Fibroblast of skin of left quadriceps (primary cell): ENCODE measurements around the gene CFAP99.

Source experiments
- DNase-seq, 2 experiments: peaks; one replicate each; pipeline ENCODE4 v3.0.0-alpha.2; 2013; ENCODE audit warnings: low read depth in 2 of 2

CFAP99 gene

GRCh38 chr4:2411786-2412510 is 6.8 kb upstream of the CFAP99 start:
- no peak for DNase-seq

GRCh38 chr4:2412534-2412884 is 6.2 kb upstream of the CFAP99 start:
- no peak for DNase-seq

GRCh38 chr4:2412885-2413716 is 5.7 kb upstream of the CFAP99 start:
- DNase-seq = peak; percentile 36 to 40

- DNase-seq = no peak
These were observed 4.7 kb upstream of the CFAP99 start for GRCh38 chr4:2413821-2414610.

GRCh38 chr4:2415213-2415612 is 3.5 kb upstream of the CFAP99 start:
- DNase-seq = no peak

- no peak for DNase-seq
These were observed 2.7 kb upstream of the CFAP99 start for GRCh38 chr4:2415881-2416563.

- DNase-seq = no peak
These were observed 2.1 kb upstream of the CFAP99 start for GRCh38 chr4:2416564-2417225.

- DNase-seq = no peak
These were observed 1.5 kb upstream of the CFAP99 start for GRCh38 chr4:2417226-2417764.

- DNase-seq = no peak
These were observed 748 bp upstream of the CFAP99 start, which contains the start of gene ZFYVE28 for GRCh38 chr4:2417765-2418649. Gene ZFYVE28, minus strand, starts transcription at chr4:2418645. Its CDS starts 322 bp downstream, at chr4:2418323.

GRCh38 chr4:2419814-2420213 is 1.1 kb downstream of the CFAP99 start:
- no peak for DNase-seq

- DNase-seq = no peak
These were observed 3.2 kb downstream of the CFAP99 start for GRCh38 chr4:2421928-2422327.

- DNase-seq = no peak
These were observed 4.3 kb downstream of the CFAP99 start for GRCh38 chr4:2423066-2423465.

GRCh38 chr4:2423695-2424094 is 4.9 kb downstream of the CFAP99 start:
- no peak for DNase-seq

- DNase-seq = no peak
These were observed 5.8 kb downstream of the CFAP99 start for GRCh38 chr4:2424581-2424980.

- DNase-seq = no peak
These were observed 6.8 kb downstream of the CFAP99 start for GRCh38 chr4:2425386-2426068.

- no peak for DNase-seq
These were observed 7.3 kb downstream of the CFAP99 start for GRCh38 chr4:2426069-2426397.

GRCh38 chr4:2426711-2427275 is 8.0 kb downstream of the CFAP99 start:
- DNase-seq = no peak

GRCh38 chr4:2427383-2428334 is 8.9 kb downstream of the CFAP99 start:
- no peak for DNase-seq
